ENCODE results near the gene ALG5.

Gene ALG5, protein sequence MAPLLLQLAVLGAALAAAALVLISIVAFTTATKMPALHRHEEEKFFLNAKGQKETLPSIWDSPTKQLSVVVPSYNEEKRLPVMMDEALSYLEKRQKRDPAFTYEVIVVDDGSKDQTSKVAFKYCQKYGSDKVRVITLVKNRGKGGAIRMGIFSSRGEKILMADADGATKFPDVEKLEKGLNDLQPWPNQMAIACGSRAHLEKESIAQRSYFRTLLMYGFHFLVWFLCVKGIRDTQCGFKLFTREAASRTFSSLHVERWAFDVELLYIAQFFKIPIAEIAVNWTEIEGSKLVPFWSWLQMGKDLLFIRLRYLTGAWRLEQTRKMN

GRCh38 chr13:36999054-36999714 lies at the start of gene ALG5:
Gene ALG5 (minus strand): TSS chr13:36999340. CDS start chr13:36999300, 40 bp downstream.
- peak within 1 kb of the TSS; percentile 99 for H3K4me3 ChIP-seq (ENCODE audit: low read length)
- no peaks in the 10 kb centered on the region for H3K9me3 ChIP-seq (ENCODE audit: insufficient read depth, low read depth, low read length)
- peak within 1 kb of the TSS; percentile 97 for H3K27ac ChIP-seq (ENCODE audit: low read length)
- H3K36me3 ChIP-seq (ENCODE audit: insufficient read depth, low read depth, low read length) = peaks cover 38% of the 10 kb centered on the region
- no peaks in the 10 kb centered on the region for H3K27me3 ChIP-seq (ENCODE audit: insufficient read depth, low read length)
- H3K4me1 ChIP-seq (ENCODE audit: insufficient read depth, low read length) = peaks cover 12% of the 10 kb centered on the region; the same call in 1 of the 2 replicates
- peak within 1 kb of the TSS; percentile 100 for H3K9ac ChIP-seq (ENCODE audit: low read depth, low read length)

DNA sequence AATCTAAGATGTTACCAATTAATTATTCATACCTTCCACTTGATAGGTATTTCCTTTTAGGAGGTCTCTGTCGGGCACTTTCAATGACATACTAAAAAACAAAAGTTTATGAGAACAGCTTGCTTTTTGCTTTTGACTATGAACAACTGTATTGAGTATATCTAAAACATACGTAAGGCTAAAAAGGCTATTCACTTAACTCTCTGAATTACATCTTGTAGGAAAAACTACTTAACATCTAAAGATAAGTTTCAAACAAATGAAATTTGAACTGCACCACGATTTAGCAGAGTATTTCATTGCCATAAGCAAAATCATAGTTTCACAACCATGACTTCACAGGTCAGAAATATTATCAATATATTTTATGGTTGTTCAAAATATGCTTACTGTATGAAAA lies 48.7 kb upstream of the ALG5 start:
- no peaks in the 10 kb centered on the region for H3K4me1 ChIP-seq (ENCODE audit: insufficient read depth, low read length)
- H3K27me3 ChIP-seq (ENCODE audit: insufficient read depth, low read length) = no peaks in the 10 kb centered on the region
- no peak overlapping the region for H3K9ac ChIP-seq (ENCODE audit: low read depth, low read length)
- H3K9me3 ChIP-seq (ENCODE audit: insufficient read depth, low read depth, low read length) = no peaks in the 10 kb centered on the region
- peaks cover 78% of the 10 kb centered on the region for H3K36me3 ChIP-seq (ENCODE audit: insufficient read depth, low read depth, low read length)
- no peak overlapping the region for H3K4me3 ChIP-seq (ENCODE audit: low read length)
- H3K27ac ChIP-seq (ENCODE audit: low read length) = no peak overlapping the region

DNA sequence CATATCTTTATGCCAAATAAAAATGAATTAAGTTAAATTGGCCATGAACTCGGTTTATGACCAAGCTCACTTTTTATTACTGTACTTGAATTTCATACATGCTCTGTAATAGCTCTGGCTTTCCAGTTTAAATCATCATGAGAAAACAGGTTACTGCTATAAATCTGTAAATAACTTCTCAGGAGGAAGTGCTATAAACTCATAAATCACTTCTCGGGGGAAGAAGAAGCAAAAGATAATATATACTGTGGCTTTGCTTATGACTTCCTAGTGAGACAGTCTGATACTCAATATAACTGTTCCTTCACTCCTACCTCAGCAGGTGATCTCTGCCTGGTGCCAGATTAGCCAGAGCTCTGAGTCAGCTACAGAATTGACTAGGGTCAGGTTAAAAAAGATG lies 47.9 kb upstream of the ALG5 start:
- no peaks in the 10 kb centered on the region for H3K9me3 ChIP-seq (ENCODE audit: insufficient read depth, low read depth, low read length)
- no peak overlapping the region for H3K4me3 ChIP-seq (ENCODE audit: low read length)
- H3K36me3 ChIP-seq (ENCODE audit: insufficient read depth, low read depth, low read length) = peaks cover 86% of the 10 kb centered on the region
- H3K27ac ChIP-seq (ENCODE audit: low read length) = no peak overlapping the region
- H3K9ac ChIP-seq (ENCODE audit: low read depth, low read length) = no peak overlapping the region
- H3K27me3 ChIP-seq (ENCODE audit: insufficient read depth, low read length) = no peaks in the 10 kb centered on the region
- H3K4me1 ChIP-seq (ENCODE audit: insufficient read depth, low read length) = no peaks in the 10 kb centered on the region

GRCh38 chr13:37046062-37046461 lies 46.9 kb upstream of the ALG5 start:
- Histone ChIP-seq H3K4me3 (ENCODE audit: low read length) (no peak overlapping the region), H3K27ac (ENCODE audit: low read length) (no peak overlapping the region), H3K36me3 (ENCODE audit: insufficient read depth, low read depth, low read length) (peaks cover 92% of the 10 kb centered on the region), H3K9ac (ENCODE audit: low read depth, low read length) (no peak overlapping the region), H3K27me3 (ENCODE audit: insufficient read depth, low read length) (no peaks in the 10 kb centered on the region), H3K4me1 (ENCODE audit: insufficient read depth, low read length) (no peaks in the 10 kb centered on the region), H3K9me3 (ENCODE audit: insufficient read depth, low read depth, low read length) (no peaks in the 10 kb centered on the region)

- H3K9me3 ChIP-seq (ENCODE audit: insufficient read depth, low read depth, low read length) = no peaks in the 10 kb centered on the region
- no peak overlapping the region for H3K9ac ChIP-seq (ENCODE audit: low read depth, low read length)
- no peak overlapping the region for H3K4me3 ChIP-seq (ENCODE audit: low read length)
- H3K36me3 ChIP-seq (ENCODE audit: insufficient read depth, low read depth, low read length) = peaks cover 100% of the 10 kb centered on the region
- no peak overlapping the region for H3K27ac ChIP-seq (ENCODE audit: low read length)
- no peaks in the 10 kb centered on the region for H3K4me1 ChIP-seq (ENCODE audit: insufficient read depth, low read length)
- no peaks in the 10 kb centered on the region for H3K27me3 ChIP-seq (ENCODE audit: insufficient read depth, low read length)
Observed at GRCh38 chr13:37040789-37041188, 41.6 kb upstream of the ALG5 start.

DNA sequence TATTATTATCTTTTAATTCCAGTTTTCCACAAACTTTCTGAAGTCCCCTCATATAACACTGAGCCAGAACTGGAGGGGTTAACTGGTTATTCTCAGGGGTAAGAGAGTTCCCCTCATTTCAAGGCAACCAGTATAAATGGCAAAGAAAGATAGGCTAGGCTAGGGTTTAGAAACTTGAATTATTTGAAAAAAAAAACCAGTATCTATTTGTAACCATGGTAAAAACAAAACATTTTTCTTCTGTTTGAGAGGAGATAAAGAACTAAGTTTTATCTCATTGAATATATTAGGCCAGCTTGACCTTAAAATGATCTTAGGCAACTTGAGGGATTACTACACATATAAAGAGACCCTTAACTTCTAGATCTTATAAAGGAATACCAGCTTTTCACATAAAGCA lies 40.8 kb upstream of the ALG5 start:
- Histone ChIP-seq H3K4me1 (ENCODE audit: insufficient read depth, low read length) (no peaks in the 10 kb centered on the region), H3K4me3 (ENCODE audit: low read length) (no peak overlapping the region), H3K36me3 (ENCODE audit: insufficient read depth, low read depth, low read length) (peaks cover 100% of the 10 kb centered on the region), H3K9me3 (ENCODE audit: insufficient read depth, low read depth, low read length) (no peaks in the 10 kb centered on the region), H3K9ac (ENCODE audit: low read depth, low read length) (no peak overlapping the region), H3K27ac (ENCODE audit: low read length) (no peak overlapping the region), H3K27me3 (ENCODE audit: insufficient read depth, low read length) (no peaks in the 10 kb centered on the region)

DNA sequence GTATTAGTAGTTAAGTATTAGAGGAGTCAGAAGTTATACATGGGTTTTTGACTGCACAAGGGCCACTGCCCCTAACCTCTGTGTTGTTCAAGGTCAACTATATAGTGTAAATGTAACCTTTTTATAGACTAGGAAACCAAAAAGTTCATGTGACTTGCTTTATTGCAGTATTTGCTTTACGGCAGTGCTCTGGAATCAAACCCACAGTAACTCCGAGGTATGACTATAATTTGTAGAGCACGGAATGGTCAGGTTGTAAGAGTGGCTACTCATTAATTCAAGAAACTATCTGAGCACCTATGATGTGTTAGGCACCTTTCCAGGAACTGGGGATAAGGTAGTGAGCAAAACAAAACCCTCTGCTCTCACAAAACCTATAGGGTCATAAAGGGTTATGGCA lies 38.1 kb upstream of the ALG5 start:
- Histone ChIP-seq H3K9ac (ENCODE audit: low read depth, low read length) (no peak overlapping the region), H3K36me3 (ENCODE audit: insufficient read depth, low read depth, low read length) (peaks cover 100% of the 10 kb centered on the region), H3K27me3 (ENCODE audit: insufficient read depth, low read length) (no peaks in the 10 kb centered on the region), H3K9me3 (ENCODE audit: insufficient read depth, low read depth, low read length) (no peaks in the 10 kb centered on the region), H3K4me1 (ENCODE audit: insufficient read depth, low read length) (no peaks in the 10 kb centered on the region), H3K27ac (ENCODE audit: low read length) (no peak overlapping the region), H3K4me3 (ENCODE audit: low read length) (no peak overlapping the region)

DNA sequence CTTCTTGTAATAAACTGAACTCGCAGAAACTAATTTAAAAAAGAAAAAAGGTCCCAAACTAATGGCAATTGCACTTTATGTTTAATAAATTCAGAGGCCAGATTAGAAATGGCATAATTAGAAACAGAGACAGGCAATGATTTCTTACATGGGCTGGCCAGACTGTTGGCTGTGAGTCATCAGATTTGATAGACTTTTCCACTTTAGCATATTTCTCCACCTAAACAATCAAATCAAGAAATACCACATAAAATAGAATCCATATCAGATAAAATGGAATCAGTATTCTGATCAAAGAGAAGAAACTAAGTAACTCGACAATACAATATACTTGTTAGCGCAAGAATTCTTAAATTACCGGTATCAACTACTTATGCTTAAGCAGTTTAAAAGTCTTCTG lies 30.5 kb upstream of the ALG5 start:
- no peak overlapping the region for H3K27ac ChIP-seq (ENCODE audit: low read length)
- peaks cover 99% of the 10 kb centered on the region for H3K36me3 ChIP-seq (ENCODE audit: insufficient read depth, low read depth, low read length)
- no peaks in the 10 kb centered on the region for H3K27me3 ChIP-seq (ENCODE audit: insufficient read depth, low read length)

GRCh38 chr13:37027639-37028038 lies 28.5 kb upstream of the ALG5 start:
- H3K27me3 ChIP-seq (ENCODE audit: insufficient read depth, low read length) = no peaks in the 10 kb centered on the region
- H3K4me3 ChIP-seq (ENCODE audit: low read length) = no peak overlapping the region
- no peak overlapping the region for H3K9ac ChIP-seq (ENCODE audit: low read depth, low read length)
- peaks cover 99% of the 10 kb centered on the region for H3K36me3 ChIP-seq (ENCODE audit: insufficient read depth, low read depth, low read length)
- no peak overlapping the region for H3K27ac ChIP-seq (ENCODE audit: low read length)
- no peaks in the 10 kb centered on the region for H3K4me1 ChIP-seq (ENCODE audit: insufficient read depth, low read length)
- H3K9me3 ChIP-seq (ENCODE audit: insufficient read depth, low read depth, low read length) = no peaks in the 10 kb centered on the region

More for the DNA sequence above, 30.5 kb upstream of the ALG5 start:
- Histone ChIP-seq H3K9ac (ENCODE audit: low read depth, low read length) (no peak overlapping the region), H3K4me3 (ENCODE audit: low read length) (no peak overlapping the region), H3K9me3 (ENCODE audit: insufficient read depth, low read depth, low read length) (no peaks in the 10 kb centered on the region), H3K4me1 (ENCODE audit: insufficient read depth, low read length) (no peaks in the 10 kb centered on the region)

DNA sequence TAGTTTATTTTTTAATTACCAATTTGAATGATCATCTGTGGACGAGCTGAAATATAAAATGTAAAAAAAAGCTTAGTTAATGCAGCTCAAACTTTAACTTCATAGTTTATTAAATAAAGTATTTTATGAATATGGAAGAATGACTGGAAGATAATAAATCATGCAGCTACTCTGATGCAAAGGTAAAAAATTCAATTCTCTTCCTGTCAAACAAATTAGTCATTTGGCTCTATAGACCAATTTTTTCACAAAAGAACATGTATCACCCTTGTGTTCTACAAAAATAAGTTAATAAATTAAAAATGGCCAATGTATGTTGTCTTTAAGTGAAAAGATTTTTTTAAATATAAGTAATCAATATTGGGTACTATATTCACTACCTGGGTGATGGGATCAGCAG lies 27.6 kb upstream of the ALG5 start:
- H3K36me3 ChIP-seq (ENCODE audit: insufficient read depth, low read depth, low read length) = peaks cover 99% of the 10 kb centered on the region
- no peak overlapping the region for H3K4me3 ChIP-seq (ENCODE audit: low read length)

DNA sequence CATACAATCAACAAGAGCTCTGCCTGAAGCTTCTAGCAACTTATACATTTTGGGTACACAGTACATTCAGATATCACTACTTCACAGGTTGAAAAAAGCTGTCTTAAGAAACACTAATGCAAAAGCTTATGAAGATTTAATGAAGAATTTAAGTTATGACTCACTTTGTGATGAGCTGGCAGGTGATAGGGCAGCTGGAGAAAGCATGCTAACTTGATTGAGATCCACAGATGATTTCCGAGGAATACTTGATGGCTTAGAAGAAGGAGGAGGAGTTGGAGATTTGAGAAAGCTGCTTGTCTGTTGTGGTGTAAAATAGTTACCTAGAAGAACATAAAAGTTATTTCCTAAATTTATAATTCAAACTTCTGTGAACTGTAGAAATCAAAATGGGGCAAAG lies 24.7 kb upstream of the ALG5 start:
- Histone ChIP-seq H3K9me3 (ENCODE audit: insufficient read depth, low read depth, low read length) (no peaks in the 10 kb centered on the region), H3K4me3 (ENCODE audit: low read length) (no peak overlapping the region), H3K9ac (ENCODE audit: low read depth, low read length) (no peak overlapping the region), H3K4me1 (ENCODE audit: insufficient read depth, low read length) (no peaks in the 10 kb centered on the region), H3K27ac (ENCODE audit: low read length) (no peak overlapping the region), H3K27me3 (ENCODE audit: insufficient read depth, low read length) (no peaks in the 10 kb centered on the region), H3K36me3 (ENCODE audit: insufficient read depth, low read depth, low read length) (peaks cover 100% of the 10 kb centered on the region)

More for the DNA sequence above, 27.6 kb upstream of the ALG5 start:
- Histone ChIP-seq H3K27me3 (ENCODE audit: insufficient read depth, low read length) (no peaks in the 10 kb centered on the region), H3K27ac (ENCODE audit: low read length) (no peak overlapping the region), H3K4me1 (ENCODE audit: insufficient read depth, low read length) (no peaks in the 10 kb centered on the region), H3K9me3 (ENCODE audit: insufficient read depth, low read depth, low read length) (no peaks in the 10 kb centered on the region), H3K9ac (ENCODE audit: low read depth, low read length) (no peak overlapping the region)

GRCh38 chr13:37014609-37015008 lies 15.5 kb upstream of the ALG5 start:
- Histone ChIP-seq H3K36me3 (ENCODE audit: insufficient read depth, low read depth, low read length) (peaks cover 100% of the 10 kb centered on the region), H3K27ac (ENCODE audit: low read length) (no peak overlapping the region)

More at GRCh38 chr13:37014609-37015008, 15.5 kb upstream of the ALG5 start:
- H3K4me3 ChIP-seq (ENCODE audit: low read length) = no peak overlapping the region
- H3K9ac ChIP-seq (ENCODE audit: low read depth, low read length) = no peak overlapping the region
- H3K27me3 ChIP-seq (ENCODE audit: insufficient read depth, low read length) = no peaks in the 10 kb centered on the region
- H3K4me1 ChIP-seq (ENCODE audit: insufficient read depth, low read length) = no peaks in the 10 kb centered on the region
- no peaks in the 10 kb centered on the region for H3K9me3 ChIP-seq (ENCODE audit: insufficient read depth, low read depth, low read length)
